HG02943 (cell line): Measurements from ENCODE around the gene RPL14.
"Not testable (repeated sequence)": the region's sequence is repeated elsewhere in the genome, so short reads cannot be mapped to it uniquely, and the experiment has no call there.

ENCODE experiments used
- ATAC-seq: cut with Tn5 transposase; IDR thresholded peaks from one replicate; pipeline ENCODE4 v1.9.1; 2021; ENCODE audit warnings: mild to moderate bottlenecking, low read depth, moderate library complexity; ENCODE audit not compliant: unreplicated experiment

The RPL14 gene

DNA sequence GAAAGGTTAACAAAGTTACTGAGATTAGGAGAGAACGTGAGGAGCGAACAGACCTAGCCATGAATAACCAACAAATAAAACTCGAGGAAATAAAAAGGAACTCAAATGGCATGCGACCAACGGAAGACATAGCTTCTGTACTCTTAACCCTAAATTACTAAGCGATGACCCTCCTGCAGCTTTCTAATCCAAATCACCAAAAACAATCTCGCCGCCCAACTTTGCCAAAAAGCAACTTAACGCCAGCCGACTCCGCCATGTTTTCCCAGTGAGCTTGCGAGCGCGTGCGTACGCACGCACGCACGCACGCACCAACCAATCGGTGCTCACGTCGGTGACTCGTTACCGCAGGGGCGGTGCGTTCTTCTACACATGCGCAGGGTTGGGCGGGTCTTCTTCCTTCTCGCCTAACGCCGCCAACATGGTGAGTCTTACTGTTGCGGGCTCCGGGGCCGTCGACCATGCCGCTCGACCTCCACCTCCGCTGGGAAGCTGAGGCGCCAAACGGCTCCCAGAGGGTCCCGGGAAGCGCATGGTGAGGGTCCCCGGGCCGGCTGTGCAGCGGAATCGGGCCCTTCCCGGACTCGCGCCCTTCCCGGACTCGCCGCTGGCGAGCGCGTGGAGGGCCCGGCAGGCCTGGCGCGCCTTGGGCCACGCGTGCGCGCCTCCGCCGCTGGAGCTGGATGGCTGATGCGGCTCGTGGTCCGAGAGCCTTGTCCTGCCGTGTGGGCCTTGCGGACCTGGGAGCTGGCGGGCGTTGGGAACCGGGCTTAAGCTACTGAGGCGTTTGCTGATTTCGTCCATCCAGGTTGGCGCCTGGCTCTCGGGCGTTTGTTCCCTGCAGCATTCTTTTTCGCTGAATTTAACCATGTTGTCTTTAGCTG lies at the start of gene RPL14:
RPL14 (plus strand) TSS at position 400 of the 884 bp plus-strand sequence; CDS start at position 533, 133 bp downstream.
- peak; percentile 70 for ATAC-seq

DNA sequence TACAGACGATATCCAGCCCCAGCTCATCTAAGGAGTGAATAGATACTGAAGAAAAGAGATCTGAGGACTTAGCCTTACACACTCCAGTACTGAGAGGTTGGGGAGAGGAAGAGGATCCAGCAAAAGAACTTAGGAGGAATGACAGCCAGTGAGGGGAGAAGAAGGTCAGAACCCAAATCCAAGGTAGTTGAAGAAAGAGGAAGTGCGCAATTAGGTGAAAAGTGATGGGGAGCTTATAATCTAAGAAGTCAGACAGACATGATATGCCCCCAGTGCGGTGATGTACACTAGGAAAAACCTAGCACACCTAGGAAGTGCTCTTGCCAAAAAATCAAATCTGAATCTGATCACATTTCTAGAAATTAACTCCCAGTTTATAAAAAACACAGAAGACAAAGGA lies 49.5 kb upstream of the RPL14 start:
- no peak for ATAC-seq

DNA sequence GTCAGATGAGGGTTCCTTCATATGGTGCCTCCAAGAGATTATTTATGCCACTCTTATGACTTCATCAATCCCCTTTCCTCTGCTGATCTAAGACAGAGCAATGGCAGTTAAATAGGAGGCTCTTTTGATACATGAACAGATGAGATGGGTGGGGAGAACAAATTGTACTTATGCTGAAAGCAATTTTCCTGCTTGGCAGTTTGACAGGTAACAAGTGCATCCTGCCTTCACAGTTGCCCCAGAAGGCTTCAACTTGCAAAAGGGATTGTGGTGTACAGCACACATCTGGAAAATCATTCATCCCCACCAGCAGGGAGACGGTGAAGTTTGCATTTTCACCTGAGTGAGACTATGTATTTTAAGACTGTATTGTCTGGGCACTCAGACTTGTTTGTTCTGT lies 42.9 kb upstream of the RPL14 start:
- no peak for ATAC-seq

DNA sequence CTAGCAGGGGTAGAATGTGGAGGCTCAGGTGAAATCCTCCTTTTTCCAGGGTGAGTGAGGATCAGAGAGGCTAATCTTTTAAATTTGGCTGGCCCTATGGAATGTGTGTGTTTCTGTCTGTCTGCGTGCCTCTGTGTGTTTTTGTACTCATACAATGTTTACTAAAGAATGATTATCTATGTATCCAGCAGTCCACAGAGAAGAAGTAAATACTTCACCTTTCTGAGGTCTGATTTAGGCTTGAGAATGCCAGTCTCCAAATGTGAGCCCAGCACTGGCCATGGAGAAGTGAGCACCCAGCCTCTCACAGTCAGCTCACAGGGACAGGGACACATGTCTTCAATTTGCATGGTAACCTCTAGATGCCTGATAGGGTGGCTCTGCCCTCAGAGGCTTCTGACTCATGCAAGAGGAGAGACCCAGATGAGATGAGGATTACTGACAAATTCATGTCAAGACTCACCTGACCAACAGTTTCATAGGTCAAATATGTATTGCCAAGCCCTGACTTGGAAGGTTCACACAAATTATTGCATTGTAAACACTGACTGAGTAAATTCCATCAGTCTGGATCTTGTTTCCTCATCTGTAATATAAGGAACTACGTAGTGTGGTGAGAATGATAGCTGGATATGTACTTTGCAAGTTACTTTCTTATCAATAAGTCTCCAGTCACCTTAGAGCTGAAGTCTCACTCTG lies 39.1 kb upstream of the RPL14 start:
- no peak for ATAC-seq

DNA sequence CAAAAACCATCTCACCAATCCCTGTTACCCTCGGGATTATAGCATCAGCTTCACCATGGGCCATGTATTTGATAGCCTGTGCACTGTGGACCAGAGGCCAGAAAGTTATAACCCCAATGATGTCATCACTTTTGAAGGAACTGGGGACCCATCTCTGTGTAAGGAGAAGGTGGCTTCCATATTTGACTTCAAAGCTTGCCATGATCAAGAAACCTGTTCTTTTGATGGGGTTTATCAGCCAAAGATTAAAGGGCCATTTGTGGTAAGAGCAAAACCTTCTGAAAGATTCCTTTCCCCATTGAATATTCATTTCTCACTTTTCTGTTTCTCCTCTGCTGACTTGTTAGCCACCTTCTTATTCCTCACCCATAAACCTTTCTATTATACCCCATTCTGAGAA lies 34.3 kb upstream of the RPL14 start:
- ATAC-seq: no peak

DNA sequence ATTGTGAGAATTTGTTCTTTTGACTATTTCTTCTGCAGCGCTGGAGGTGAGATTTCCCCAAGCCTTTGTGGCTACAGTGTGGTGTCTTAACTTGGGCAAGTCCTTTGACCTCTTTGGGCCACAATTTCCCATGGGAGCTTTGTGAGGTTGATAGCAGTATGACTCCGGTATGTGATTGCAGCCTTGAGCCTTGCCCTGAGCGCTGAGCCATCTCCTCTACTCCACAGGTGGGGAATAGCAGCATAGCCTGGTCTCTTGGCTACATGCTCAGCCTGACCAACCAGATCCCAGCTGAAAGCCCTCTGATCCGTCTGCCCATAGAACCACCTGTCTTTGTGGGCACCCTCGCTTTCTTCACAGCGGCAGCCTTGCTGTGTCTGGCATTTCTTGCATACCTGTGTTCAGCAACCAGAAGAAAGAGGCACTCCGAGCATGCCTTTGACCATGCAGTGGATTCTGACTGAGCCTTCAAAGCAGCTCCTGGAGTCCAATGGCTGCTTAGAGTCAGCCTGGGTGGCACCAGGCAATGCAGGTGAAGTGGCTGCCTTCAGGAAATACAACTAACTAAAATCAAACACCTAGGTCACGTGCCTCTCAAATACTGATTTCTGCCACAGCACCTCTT lies 30.0 kb upstream of the RPL14 start:
- ATAC-seq: no peak

DNA sequence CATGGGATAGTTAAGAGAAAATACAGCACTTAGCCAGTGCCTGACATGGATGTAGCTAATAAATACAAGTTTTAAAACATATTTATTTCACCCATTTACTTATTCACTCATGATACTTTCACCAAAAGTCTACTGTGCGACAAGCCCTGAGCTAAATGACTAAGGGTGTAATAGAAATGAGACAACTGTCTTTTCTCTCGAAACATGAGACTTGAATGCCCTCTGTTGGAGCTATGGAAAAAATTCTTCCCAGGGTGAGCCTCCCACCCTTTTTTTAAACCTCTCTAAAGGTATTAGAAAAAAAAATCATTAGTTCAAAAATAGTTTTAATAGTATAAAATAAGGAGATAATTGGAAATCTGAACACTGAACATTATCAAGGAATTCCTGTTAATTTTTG lies 24.3 kb upstream of the RPL14 start:
- ATAC-seq: no peak

DNA sequence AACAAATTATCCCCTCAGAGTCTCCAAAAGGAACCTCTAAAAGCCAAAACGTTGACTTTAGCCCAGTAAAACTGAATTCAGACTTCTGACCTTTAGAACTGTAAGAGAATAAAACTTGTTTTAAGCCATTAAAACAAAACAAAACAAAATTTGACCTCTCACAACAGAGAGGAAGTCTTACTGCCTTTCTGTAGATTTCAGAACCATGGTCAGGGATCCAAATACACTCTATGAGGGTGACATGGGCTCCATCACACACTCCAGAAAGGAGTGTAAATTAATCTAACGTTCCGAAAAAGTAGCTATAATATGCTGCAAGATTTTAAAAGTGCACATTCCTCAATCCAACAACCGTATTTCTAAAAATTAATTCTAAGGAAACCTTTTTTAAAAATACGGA lies 19.2 kb upstream of the RPL14 start:
- no peak for ATAC-seq

DNA sequence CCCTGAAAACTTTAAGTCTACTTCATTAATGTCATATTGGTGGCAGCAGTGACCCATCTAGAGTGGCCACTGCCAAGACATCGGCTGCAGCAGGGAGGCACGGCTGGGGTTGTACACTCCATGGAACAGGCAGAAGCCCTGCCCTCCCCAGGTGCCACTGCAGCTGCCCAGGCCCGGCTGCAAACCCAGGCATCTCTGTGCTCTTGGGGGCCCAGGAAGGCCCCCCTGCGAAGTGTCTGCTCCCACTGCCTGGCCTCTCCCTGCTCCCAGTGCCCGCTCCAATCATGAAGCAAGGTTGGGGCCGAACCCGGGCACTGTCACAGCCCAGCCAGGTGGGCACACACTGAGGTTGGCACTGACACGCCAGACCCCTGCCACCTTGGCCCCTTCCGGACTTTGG lies 12.1 kb upstream of the RPL14 start:
- ATAC-seq: no peak

DNA sequence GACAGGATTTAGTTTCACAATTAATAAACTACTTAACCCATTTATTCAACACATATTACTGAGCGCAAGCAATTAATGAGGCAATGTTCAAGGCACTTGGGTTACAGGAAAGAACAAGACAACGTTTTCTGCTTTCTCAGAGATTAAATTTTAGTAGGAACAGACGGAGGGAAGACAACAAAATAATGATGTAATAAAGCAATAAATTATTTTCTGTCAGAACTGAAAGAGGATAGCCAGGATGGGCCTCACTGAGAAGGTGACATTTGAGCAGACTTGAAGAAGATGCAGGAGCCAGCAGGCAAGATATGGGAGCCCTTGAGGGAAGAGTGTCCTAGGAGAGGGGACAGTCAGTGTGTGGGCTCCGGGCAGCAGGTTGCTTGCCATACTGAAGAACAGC lies 11.3 kb upstream of the RPL14 start:
- no peak for ATAC-seq

DNA sequence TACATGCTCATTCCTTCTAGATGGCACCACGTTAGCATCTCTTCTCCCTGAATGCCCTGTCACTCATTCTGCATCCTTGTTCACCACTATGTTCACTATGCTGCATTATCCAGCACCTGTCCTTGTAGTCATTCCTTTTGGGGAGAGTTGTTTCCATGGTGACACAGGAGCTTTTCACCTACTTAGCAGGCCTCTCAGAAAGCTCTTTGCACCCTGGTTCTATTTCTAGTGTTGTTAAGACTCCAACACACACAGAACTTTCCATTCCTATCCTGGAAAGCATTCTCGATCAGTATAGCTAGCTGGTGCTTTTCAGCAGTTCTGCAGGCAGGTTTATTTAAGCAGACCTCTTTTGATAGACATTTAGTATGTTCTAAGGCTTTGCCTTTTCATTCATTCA lies 6.7 kb upstream of the RPL14 start:
- no peak for ATAC-seq

DNA sequence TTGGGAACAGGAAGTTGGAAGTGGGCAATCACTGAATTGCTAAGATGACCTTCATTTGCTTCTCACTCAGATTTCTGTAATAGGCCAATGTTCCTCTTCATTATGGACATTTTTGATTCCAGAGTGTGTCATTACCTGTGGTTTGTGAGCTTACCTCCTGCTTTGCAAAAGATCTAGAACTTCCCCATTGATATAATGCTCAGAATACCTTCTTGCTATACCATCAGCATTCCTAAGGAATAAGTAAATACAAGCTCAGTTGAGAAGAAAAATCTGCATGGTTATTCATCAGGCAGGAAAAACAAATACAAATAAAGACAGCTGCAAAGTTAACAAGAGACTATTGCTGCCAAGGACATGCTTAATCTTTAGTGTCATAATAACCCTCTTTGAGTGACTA lies 5.6 kb upstream of the RPL14 start:
- ATAC-seq: no peak

DNA sequence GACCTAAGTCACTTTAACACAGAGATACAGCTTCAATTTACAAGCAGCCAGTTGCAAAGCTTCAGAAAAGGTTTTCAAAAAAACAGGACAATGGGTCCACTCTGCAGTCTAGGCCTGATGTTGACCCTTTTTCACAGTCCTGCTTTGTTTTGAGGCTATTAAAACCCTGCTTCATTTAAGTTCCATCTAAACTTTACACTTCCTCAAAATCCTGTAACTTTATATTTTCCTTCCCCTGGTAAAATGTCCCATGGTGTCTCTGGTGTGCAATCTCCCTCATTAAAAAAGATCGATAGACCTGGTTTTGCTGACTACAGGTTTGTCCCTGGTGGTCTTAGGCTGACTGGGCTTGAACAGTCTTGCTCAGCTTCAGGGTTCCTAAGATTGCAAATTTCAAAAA lies 5.1 kb upstream of the RPL14 start:
- ATAC-seq: no peak

DNA sequence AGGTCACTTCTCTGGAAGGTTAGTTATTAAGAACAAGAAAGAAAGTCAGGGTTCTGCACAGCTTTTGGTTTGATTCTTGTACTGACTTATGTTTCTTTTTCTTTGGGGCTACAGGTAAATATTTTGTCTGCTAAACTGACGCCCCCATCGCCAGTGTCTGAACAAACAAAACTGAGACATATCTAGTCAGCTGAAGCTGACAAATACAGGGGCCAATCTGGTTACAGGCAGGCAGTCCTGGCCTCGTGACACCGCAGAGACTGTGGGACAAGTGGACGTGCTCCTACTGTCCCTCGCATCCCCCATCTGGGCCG lies 4.6 kb upstream of the RPL14 start:
- no peak for ATAC-seq

DNA sequence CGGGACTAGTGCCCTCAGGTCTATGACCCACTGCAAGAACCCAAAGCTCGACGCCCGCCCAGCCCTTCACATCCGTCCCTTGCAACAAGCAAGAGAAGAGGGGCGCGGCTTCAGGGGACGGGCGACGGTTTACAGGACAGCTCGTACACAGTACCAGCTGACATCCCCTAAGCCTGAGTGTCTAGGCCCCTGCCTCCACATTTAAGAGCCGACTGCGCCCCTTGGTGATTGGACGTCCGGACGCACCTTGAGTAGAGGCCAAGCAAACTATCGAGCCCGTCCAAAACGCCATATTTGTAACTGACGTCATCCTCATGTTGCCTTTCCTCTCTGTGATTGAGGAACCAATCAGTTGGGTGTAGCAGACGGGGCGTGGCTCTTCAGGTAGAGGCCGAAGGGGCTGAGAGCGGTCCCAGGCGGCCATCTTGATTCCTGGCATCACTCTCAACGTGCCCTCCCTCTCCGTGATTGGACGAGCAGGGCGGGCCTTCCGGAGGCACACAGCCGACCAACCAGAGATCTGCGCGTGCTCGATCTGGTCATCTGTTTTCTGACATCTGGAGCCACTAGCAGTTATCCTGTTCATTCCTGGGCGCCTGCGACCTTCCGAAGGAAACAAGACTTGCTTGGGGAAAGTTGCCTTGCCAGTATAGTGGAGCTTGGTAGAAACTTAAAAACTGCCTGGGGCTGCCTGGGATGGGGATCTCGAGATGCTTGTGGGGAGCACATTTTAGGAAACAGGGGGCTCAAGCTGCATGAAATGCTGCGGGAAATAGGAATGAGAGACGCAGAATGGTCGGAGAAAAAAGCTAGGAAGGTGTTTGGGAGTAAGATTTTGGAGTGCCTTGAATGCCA lies 4.0 kb upstream of the RPL14 start:
- peak; percentile 93 for ATAC-seq

DNA sequence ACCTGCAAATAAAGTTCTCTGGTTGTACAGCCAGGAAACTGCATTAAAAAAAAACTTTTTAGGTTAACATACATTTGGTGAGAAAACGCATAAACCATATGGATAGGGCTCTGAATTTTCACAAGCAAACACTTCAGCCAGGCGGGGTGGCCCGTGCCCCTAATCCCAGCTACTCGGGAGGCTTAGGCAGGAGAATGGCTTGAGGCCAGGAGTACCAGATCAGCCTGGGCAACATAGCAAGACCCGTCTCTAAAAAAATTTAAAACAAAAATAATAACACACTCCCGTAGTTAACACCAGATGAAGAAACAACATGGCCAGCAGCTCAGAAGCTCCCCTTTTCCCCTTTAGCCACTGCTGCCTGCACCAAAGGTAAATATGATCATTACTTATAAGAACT lies 3.2 kb upstream of the RPL14 start:
- no peak for ATAC-seq

DNA sequence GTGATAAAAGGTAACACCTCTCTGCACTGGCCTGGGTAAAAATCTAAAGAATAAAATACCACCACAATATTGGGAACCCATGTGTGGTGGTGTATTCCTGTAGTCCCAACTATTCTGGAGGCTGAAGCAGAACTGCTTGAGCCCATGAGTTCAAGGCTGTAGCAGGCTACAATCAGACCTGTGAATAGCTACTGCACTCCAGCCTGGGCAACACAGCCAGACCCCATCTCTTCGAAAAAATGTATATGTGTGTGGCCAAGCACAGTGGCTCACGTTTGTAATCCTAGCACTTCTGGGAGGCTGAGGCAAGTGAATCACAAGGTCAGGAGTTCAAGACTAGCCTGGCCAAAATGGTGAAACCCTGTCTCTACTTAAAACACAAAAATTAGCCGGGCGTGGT lies 1.8 kb upstream of the RPL14 start:
- ATAC-seq: no peak

DNA sequence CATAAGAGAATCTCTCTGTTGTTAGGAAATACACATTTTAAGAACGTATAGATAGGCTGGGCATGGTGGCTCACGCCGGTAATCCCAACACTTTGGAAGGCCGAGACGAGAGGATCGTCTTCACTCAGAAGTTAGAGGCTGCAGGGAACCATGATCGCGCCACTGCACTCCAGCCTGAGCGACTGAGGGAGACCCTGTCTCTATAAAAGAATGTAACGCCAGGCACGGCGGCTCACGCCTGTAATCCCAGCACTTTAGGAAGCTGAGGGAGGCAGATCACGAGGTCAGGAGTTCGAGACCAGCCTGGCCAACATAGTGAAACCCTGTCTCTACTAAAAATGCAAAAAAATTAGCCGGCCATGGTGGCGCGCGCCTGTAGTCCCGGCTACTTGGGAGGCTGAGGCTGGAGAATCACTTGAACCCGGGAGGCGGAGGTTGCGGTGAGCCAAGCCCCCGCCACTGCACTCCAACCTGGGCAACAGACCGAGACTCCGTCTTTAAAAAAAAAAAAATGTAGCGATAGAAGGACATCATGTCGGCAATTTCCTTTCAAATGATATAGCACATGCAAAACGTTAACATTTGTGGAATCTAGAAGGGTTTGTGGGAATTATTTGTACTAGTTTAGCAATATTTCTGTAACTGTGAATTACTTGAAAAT lies 730 bp upstream of the RPL14 start:
- ATAC-seq: no peak

DNA sequence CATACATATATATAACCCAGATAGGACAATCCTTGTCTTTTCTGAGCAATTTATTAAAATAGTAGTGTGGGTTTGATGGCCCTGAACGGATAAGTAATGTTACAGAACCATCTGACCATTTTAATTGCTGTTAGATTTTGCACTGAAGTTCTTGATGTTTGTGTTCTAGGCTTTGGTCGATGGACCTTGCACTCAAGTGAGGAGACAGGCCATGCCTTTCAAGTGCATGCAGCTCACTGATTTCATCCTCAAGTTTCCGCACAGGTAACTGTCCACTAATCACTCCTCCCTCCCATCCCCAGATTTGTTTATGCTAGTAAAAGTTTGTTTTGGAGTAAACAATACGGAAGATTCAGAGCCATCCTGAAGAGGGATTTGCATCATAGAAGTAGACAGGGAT lies 1.3 kb downstream of the RPL14 start:
- ATAC-seq: no peak

DNA sequence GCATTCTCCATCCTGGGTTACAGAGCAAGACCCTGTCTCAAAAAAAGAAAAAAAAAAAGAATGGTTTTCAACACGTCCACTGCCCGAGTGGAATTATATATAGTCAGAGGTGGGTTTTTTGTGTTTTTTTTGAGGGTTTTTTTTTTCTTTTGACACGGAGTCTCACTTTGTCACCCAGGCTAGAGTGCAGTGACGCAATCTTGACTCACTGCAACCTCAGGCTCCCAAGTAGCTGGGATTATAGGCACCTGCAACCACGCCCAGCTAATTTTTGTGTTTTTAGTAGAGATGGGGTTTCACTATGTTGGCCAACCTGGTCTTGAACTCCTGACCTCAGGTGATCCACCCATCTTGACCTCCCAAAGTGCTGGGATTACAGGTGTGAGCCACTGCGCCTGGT lies 3.3 kb downstream of the RPL14 start:
- ATAC-seq: not testable (repeated sequence)
